Glutamatergic neuron (in vitro differentiated cells): ENCODE data around the gene CSRP2. TPM values are rescaled to one million over a fixed set of nuclear protein-coding genes. Genes with fewer than 3 reads are reported as not detected.

ENCODE experiments used
- DNase-seq: peaks from one replicate; pipeline ENCODE4 v3.0.0; 2022
- H3K27ac Mint-ChIP-seq: one replicate; pipeline ENCODE4 v1.8.0; 2020; ENCODE audit warnings: mild to moderate bottlenecking, mixed read lengths, inconsistent platforms; ENCODE audit not compliant: unreplicated experiment
- H3K27me3 Mint-ChIP-seq: one replicate; pipeline ENCODE4 v1.8.0; 2020; ENCODE audit warnings: mild to moderate bottlenecking, moderate library complexity, mixed read lengths, inconsistent platforms; ENCODE audit not compliant: unreplicated experiment
- H3K36me3 Mint-ChIP-seq: one replicate; pipeline ENCODE4 v1.8.0; 2020; ENCODE audit warnings: mild to moderate bottlenecking, mixed read lengths, inconsistent platforms; ENCODE audit not compliant: unreplicated experiment
- H3K4me1 Mint-ChIP-seq: one replicate; pipeline ENCODE4 v1.8.0; 2020; ENCODE audit warnings: mild to moderate bottlenecking, low read depth, mixed read lengths, inconsistent platforms; ENCODE audit not compliant: unreplicated experiment
- H3K4me3 Mint-ChIP-seq: one replicate; pipeline ENCODE4 v1.8.0; 2020; ENCODE audit warnings: mild to moderate bottlenecking, mixed read lengths, inconsistent platforms; ENCODE audit not compliant: unreplicated experiment
- H3K9me3 Mint-ChIP-seq: one replicate; pipeline ENCODE4 v1.8.0; 2020; ENCODE audit warnings: mild to moderate bottlenecking, moderate library complexity, mixed read lengths, inconsistent platforms; ENCODE audit not compliant: unreplicated experiment
- CTCF ChIP-seq: fragments of 200-600 bp; sonication (generic); IDR thresholded peaks from one replicate; pipeline ENCODE4 v1.5.0; 2021; ENCODE audit not compliant: partially characterized antibody, unreplicated experiment
- total RNA-seq: library from RNA; stranded (reverse); fragmentation: NEBNext Ultra II Directional; extraction: Animal tissue kit (Norgen Biotek cat#: 25700); gene quantifications from one replicate; pipeline ENCODE4 v1.2.1, GENCODE V29; 2021; ENCODE audit not compliant: unreplicated experiment

The CSRP2 gene
- total RNA-seq, 1 donor from 2014 or later: 50.5 TPM

- H3K27ac Mint-ChIP-seq: no peak overlapping the region
- no peak for DNase-seq
- no peak for TF ChIP-seq CTCF
- no peak overlapping the region for H3K4me3 Mint-ChIP-seq
- peaks cover 4% of the 10 kb centered on the region for H3K9me3 Mint-ChIP-seq
- H3K27me3 Mint-ChIP-seq: no peaks in the 10 kb centered on the region
- peaks cover 5% of the 10 kb centered on the region for H3K4me1 Mint-ChIP-seq
- H3K36me3 Mint-ChIP-seq: peaks cover 16% of the 10 kb centered on the region
Measured at GRCh38 chr12:76895796-76896195, 17.0 kb upstream of the CSRP2 start.

DNA sequence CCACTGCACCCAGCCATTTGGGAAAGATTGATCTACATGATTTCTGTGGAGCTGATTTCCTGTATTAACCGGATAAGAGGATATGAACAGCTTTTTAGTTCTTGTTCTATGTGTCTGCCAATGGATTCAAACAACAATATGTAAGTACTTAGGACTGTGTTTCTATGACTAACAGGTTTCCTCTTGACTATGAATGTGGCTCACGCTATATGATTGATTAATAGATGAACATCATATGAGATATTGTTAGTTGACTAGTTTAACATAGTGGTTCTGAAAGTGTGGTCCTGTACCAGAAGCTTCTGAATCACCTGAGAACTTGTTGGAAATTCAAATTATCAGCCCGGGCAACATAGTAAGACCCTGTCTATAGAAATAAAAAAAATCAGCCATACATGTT is 12.8 kb upstream of the CSRP2 start:
- H3K27me3 Mint-ChIP-seq: no peaks in the 10 kb centered on the region
- no peak overlapping the region for H3K4me3 Mint-ChIP-seq
- DNase-seq: no peak
- peaks cover 5% of the 10 kb centered on the region for H3K4me1 Mint-ChIP-seq
- H3K9me3 Mint-ChIP-seq: peaks cover 4% of the 10 kb centered on the region
- TF ChIP-seq CTCF: no peak
- H3K27ac Mint-ChIP-seq: no peak overlapping the region
- H3K36me3 Mint-ChIP-seq: peaks cover 14% of the 10 kb centered on the region

GRCh38 chr12:76890151-76891143 is 11.6 kb upstream of the CSRP2 start:
- H3K27ac Mint-ChIP-seq: no peak overlapping the region

GRCh38 chr12:76888775-76889174 is 10.0 kb upstream of the CSRP2 start:
- no peak overlapping the region for H3K27ac Mint-ChIP-seq
- H3K4me3 Mint-ChIP-seq: no peak overlapping the region
- H3K36me3 Mint-ChIP-seq: no peaks in the 10 kb centered on the region
- H3K9me3 Mint-ChIP-seq: no peaks in the 10 kb centered on the region
- TF ChIP-seq CTCF: no peak
- H3K4me1 Mint-ChIP-seq: peaks cover 9% of the 10 kb centered on the region
- no peak for DNase-seq
- no peaks in the 10 kb centered on the region for H3K27me3 Mint-ChIP-seq

More at GRCh38 chr12:76890151-76891143, 11.6 kb upstream of the CSRP2 start:
- Mint-ChIP-seq H3K4me3 (no peak overlapping the region), H3K27me3 (no peaks in the 10 kb centered on the region), H3K36me3 (peaks cover 9% of the 10 kb centered on the region), H3K4me1 (peaks cover 5% of the 10 kb centered on the region), H3K9me3 (peaks cover 4% of the 10 kb centered on the region)
- TF ChIP-seq CTCF: no peak
- no peak for DNase-seq

DNA sequence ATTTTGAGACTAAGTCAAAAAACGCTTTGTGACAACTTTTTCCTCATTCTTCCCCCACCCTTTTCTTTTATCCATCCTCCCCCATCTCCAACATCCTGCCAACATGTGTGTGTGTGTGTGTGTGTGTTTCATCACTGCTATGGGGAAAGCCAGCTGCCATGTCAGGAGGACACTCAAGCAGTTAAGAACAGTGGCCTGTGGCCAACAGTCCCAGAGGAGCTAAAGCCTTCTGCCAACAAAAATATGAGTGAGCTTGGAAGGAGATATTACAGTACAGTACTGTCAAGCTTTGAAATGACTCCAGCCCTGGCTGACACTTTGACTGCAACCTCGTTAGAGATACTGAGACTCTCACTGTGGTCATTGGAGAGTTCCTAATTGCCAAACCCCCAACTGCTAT is 5.0 kb upstream of the CSRP2 start:
- TF ChIP-seq CTCF: no peak
- peaks cover 5% of the 10 kb centered on the region for H3K27me3 Mint-ChIP-seq
- H3K36me3 Mint-ChIP-seq: no peaks in the 10 kb centered on the region
- DNase-seq: no peak
- peaks cover 13% of the 10 kb centered on the region for H3K4me1 Mint-ChIP-seq
- H3K27ac Mint-ChIP-seq: no peak overlapping the region
- peaks cover 3% of the 10 kb centered on the region for H3K9me3 Mint-ChIP-seq
- no peak overlapping the region for H3K4me3 Mint-ChIP-seq
